GM12891 (cell line): ENCODE measurements around the gene TMEM186.

Source experiments
- PAX5 ChIP-seq: IDR thresholded peaks from 2 replicates; pipeline ENCODE4 v1.6.1; 2011; ENCODE audit warnings: low read length, moderate library complexity, mild to moderate bottlenecking; ENCODE audit not compliant: insufficient read depth, severe bottlenecking
- POLR2A ChIP-seq: IDR thresholded peaks from 2 replicates; pipeline ENCODE4 v1.6.1; 2011; ENCODE audit warnings: low read depth, low read length, control low read depth
- POLR2AphosphoS5 ChIP-seq: IDR thresholded peaks from 2 replicates; pipeline ENCODE4 v1.6.1; 2011; ENCODE audit warnings: low read depth, low read length, control low read depth
- POU2F2 ChIP-seq: IDR thresholded peaks from 2 replicates; pipeline ENCODE4 v1.6.1; 2011; ENCODE audit warnings: low read depth, mild to moderate bottlenecking, control low read depth, low read length, moderate library complexity
- SPI1 ChIP-seq: IDR thresholded peaks from 2 replicates; pipeline ENCODE4 v1.6.1; 2011; ENCODE audit warnings: low read depth, low read length, control low read depth
- TAF1 ChIP-seq: IDR thresholded peaks from 2 replicates; pipeline ENCODE4 v1.6.1; 2011; ENCODE audit warnings: low read depth, low read length, control low read depth

DNA sequence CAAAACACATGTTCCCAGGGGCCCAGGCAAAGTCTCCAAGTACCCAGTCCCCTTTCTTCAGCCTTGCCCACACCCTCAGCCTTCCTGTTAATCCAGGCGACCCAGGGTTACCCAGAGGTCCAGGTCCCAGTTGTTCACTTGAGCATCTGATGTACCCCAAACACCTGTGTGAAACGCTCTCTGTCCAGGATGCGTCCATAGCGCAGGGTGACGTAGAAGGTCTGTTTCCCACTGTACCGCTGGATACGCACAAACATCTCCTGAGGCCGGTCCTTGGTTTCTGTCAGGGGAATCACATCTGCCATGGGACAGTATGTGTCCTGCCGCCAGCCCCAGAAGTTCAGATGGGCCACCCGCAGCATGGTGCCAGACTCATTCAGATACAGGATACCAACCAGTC lies 1.6 kb downstream of the TMEM186 start:
- no peak for TF ChIP-seq POLR2AphosphoS5
- TF ChIP-seq TAF1, result no peak
- TF ChIP-seq POLR2A, result no peak
- TF ChIP-seq SPI1, result no peak
- TF ChIP-seq PAX5, result no peak
- TF ChIP-seq POU2F2, result no peak
